ENCODE results near the gene TCHP.

- TF ChIP-seq POLR2AphosphoS5 (IDR thresholded peaks at IDR 0.05), result no peak
- no peak for TF ChIP-seq POLR2A (IDR thresholded peaks at IDR 0.05)
- TF ChIP-seq, protein P1, sequence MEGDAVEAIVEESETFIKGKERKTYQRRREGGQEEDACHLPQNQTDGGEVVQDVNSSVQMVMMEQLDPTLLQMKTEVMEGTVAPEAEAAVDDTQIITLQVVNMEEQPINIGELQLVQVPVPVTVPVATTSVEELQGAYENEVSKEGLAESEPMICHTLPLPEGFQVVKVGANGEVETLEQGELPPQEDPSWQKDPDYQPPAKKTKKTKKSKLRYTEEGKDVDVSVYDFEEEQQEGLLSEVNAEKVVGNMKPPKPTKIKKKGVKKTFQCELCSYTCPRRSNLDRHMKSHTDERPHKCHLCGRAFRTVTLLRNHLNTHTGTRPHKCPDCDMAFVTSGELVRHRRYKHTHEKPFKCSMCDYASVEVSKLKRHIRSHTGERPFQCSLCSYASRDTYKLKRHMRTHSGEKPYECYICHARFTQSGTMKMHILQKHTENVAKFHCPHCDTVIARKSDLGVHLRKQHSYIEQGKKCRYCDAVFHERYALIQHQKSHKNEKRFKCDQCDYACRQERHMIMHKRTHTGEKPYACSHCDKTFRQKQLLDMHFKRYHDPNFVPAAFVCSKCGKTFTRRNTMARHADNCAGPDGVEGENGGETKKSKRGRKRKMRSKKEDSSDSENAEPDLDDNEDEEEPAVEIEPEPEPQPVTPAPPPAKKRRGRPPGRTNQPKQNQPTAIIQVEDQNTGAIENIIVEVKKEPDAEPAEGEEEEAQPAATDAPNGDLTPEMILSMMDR (IDR thresholded peaks at IDR 0.05), result no peak
Observed at GRCh38 chr12:109919456-109919855, 19.4 kb downstream of the TCHP start.
